ENCODE results near the gene ZBTB46. TPM values are rescaled to one million over a fixed set of nuclear protein-coding genes. Genes with fewer than 3 reads are reported as not detected.
A peak's percentile ranks its signal among the peaks of the same experiment; 100 is the strongest.

ZBTB46 gene
- total RNA-seq, 1 donor: 13.8 TPM

DNA sequence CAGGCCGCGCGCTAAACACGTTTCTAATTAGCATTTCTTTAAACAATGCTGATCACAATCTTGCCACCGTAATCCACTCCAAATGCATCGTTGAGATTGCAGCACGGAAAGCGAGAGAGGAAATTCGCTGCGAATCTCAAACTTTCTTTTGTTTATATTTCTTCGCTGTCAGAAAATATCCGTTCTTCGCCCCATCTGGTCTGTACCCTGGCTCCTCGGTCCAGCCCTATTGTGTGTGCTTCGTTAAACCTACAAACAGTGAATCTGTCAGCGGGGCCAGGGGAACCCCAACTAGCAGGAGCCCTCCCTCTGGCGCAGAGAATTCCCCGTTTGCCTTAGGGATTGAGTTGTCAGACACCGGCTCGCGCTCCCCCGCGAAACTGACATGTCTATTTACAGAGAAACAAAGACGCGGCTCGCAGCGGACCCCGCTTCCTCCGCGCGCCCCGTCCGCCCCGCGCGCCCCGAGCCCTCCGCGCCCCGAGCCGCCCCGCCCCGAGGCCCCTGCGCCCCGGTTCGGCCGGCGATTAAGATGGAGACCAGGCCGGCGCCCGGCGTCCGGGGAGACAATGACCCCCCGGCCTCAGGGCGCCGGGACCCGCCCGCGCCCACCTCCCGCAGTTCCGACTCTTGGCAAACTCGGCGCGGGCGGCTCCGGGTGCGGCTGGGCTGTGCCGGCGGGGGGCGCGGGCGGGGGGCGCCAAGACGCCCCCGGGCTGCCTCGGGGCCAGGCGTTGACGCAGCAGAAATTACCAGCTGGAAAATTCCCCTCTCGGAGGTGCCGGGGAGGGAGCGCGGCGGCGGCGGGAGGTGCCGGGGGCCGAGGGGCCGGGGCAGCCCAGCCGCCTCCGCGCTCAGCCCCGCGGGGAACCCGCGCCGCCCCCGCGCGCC, 874 bp downstream of the ZBTB46 start:
- peak overlapping the region; percentile 67 for H3K4me3 ChIP-seq (ENCODE audit: low read depth, low read length)
- peak; percentile 35 for DNase-seq (ENCODE audit: low read depth)
- no peak for TF ChIP-seq CTCF (IDR thresholded peaks at IDR 0.05; ENCODE audit: insufficient read depth, low read depth, low read length)

DNA sequence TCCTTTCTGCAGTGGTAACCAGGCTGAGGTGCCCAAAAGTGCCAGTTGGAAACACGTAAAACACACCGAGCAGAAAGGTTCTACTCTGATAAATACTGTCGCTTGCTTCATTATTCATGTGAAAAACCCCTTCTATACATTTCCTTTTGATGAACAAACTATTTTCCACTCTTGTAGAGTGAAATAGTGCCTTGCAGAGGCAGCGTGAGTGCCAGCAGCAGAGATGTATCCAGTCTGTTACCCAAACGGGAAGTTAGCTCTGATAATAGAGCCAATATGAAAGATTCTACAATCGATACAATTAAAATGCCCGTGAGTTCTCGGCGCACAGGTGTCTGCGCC, 1.5 kb downstream of the ZBTB46 start:
- peak overlapping the region; percentile 67 for H3K4me3 ChIP-seq (ENCODE audit: low read depth, low read length)
- no peak for DNase-seq (ENCODE audit: low read depth)
- no peak for TF ChIP-seq CTCF (IDR thresholded peaks at IDR 0.05; ENCODE audit: insufficient read depth, low read depth, low read length)

DNA sequence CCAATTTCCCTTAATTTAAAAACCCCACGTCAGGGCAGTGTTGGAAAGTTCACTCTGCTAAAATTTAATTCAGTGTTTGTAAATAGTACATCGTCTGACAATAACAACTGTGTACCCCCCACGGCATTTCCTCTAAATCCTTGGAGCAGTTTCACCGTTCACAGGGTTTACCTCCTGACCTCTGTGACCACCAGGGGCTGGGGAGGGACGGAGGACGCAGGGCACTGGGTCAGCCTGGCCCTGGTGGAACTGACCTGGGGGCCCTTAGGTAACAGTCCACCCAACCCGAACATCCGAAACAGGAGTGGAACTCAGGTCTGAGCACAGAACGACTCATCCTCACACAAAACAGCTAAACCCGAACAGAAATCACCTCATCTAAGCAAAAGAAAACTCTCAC, 2.1 kb downstream of the ZBTB46 start:
- peak overlapping the region; percentile 67 for H3K4me3 ChIP-seq (ENCODE audit: low read depth, low read length)
- TF ChIP-seq CTCF (IDR thresholded peaks at IDR 0.05; ENCODE audit: insufficient read depth, low read depth, low read length): no peak
- DNase-seq (ENCODE audit: low read depth): no peak

DNA sequence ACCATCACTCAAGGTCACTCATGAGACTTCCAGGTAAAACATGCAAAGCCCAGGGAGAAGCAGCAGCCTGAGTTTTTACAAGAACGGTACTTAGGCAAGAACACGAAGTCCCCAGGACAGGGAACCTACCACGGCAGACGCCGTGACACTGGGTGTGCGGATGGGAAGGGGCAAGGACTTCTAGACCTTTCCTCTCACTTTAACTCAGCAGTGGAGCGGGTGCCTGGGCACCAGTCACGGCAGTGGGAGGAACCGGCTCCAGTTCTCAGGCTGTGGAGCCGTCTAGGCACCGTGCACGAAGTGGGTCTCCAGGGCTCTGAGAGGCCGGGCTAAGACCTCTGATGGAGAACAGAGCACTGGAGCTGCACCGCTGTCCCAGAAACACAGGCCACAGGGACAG, 2.5 kb downstream of the ZBTB46 start:
- no peak for DNase-seq (ENCODE audit: low read depth)
- TF ChIP-seq CTCF (IDR thresholded peaks at IDR 0.05; ENCODE audit: insufficient read depth, low read depth, low read length): no peak
- peak overlapping the region; percentile 67 for H3K4me3 ChIP-seq (ENCODE audit: low read depth, low read length)

DNA sequence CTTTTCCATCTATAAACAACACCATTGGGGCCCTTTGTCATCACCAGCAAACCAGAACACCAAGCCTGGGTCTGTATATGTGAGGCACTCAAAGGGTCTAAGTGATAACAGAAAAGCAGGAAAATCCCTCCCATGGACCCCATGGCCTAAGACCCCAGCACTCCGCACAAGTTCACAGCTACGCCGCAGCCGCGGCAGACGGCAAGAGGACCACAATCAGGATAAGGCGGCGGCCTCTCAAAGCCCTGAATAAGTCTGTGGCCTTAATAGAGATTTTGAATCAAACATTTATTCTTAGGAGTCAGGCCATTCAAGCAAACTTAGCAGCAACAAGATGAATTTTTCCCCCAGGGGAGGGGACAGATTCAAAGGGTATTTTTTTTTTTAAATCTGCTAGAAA, 2.9 kb downstream of the ZBTB46 start:
- DNase-seq (ENCODE audit: low read depth): no peak

GRCh38 chr20:63826753-63827152, 4.3 kb downstream of the ZBTB46 start:
- TF ChIP-seq CTCF (IDR thresholded peaks at IDR 0.05; ENCODE audit: insufficient read depth, low read depth, low read length): no peak
- DNase-seq (ENCODE audit: low read depth): peak; percentile 25
- no peak overlapping the region for H3K4me3 ChIP-seq (ENCODE audit: low read depth, low read length)

More for the DNA sequence above, 2.9 kb downstream of the ZBTB46 start:
- TF ChIP-seq CTCF (IDR thresholded peaks at IDR 0.05; ENCODE audit: insufficient read depth, low read depth, low read length): no peak
- H3K4me3 ChIP-seq (ENCODE audit: low read depth, low read length): no peak overlapping the region
